COR-L47 (cell line): Measurements from ENCODE around the gene DOCK9.
A peak's percentile ranks its signal among the peaks of the same experiment; 100 is the strongest.

Source experiments
- DNase-seq: peaks from one replicate; lab custom pipeline; 2025; lab: John Stamatoyannopoulos, UW

The DOCK9 gene

GRCh38 chr13:98848746-98849145 lies 129.1 kb downstream of the DOCK9 start:
- DNase-seq: no peak

- DNase-seq: no peak
These were observed 130.1 kb downstream of the DOCK9 start for GRCh38 chr13:98847780-98848179.

- DNase-seq: no peak
These were observed 130.9 kb downstream of the DOCK9 start for GRCh38 chr13:98846986-98847385.

- DNase-seq: no peak
These were observed 131.3 kb downstream of the DOCK9 start for GRCh38 chr13:98846521-98846920.

GRCh38 chr13:98845742-98846141 lies 132.1 kb downstream of the DOCK9 start:
- no peak for DNase-seq

GRCh38 chr13:98844021-98844420 lies 133.8 kb downstream of the DOCK9 start:
- DNase-seq: no peak

GRCh38 chr13:98843482-98843877 lies 134.4 kb downstream of the DOCK9 start:
- DNase-seq: no peak

- DNase-seq: peak; percentile 64
These were observed 134.9 kb downstream of the DOCK9 start for GRCh38 chr13:98842858-98843481.

- peak; percentile 67 for DNase-seq
These were observed 135.8 kb downstream of the DOCK9 start for GRCh38 chr13:98842070-98842469.

- peak; percentile 19 for DNase-seq
These were observed 137.8 kb downstream of the DOCK9 start for GRCh38 chr13:98839856-98840769.

- DNase-seq: no peak
These were observed 139.1 kb downstream of the DOCK9 start for GRCh38 chr13:98838776-98839175.

- DNase-seq: no peak
These were observed 140.0 kb downstream of the DOCK9 start for GRCh38 chr13:98837896-98838295.

- no peak for DNase-seq
These were observed 142.7 kb downstream of the DOCK9 start for GRCh38 chr13:98835156-98835555.

- no peak for DNase-seq
These were observed 143.5 kb downstream of the DOCK9 start for GRCh38 chr13:98834254-98834960.

- no peak for DNase-seq
These were observed 146.6 kb downstream of the DOCK9 start for GRCh38 chr13:98831236-98831635.

- DNase-seq: no peak
These were observed 148.3 kb downstream of the DOCK9 start for GRCh38 chr13:98829541-98829940.

GRCh38 chr13:98828614-98829013 lies 149.2 kb downstream of the DOCK9 start:
- DNase-seq: no peak

- no peak for DNase-seq
These were observed 150.4 kb downstream of the DOCK9 start for GRCh38 chr13:98827449-98827848.

- DNase-seq: no peak
These were observed 151.7 kb downstream of the DOCK9 start for GRCh38 chr13:98826146-98826545.

GRCh38 chr13:98825659-98826058 lies 152.2 kb downstream of the DOCK9 start:
- DNase-seq: no peak

- no peak for DNase-seq
These were observed 153.3 kb downstream of the DOCK9 start for GRCh38 chr13:98824376-98825160.

- DNase-seq: no peak
These were observed 154.4 kb downstream of the DOCK9 start for GRCh38 chr13:98823442-98823841.
